Stimulated activated CD8-positive, alpha-beta memory T cell treated with anti-CD3 and anti-CD28 coated beads, Interleukin-12 subunit alpha, Interleukin-12 subunit beta, amount 100 ng/mL, for 1 hour (primary cell): ENCODE data around the gene GORASP1.

Experiments
- DNase-seq: peaks from one replicate; pipeline ENCODE4 v3.0.0-alpha.2; 2020; ENCODE audit warnings: low read depth

Gene GORASP1

GRCh38 chr3:39102504-39103323 lies 4.7 kb downstream of the GORASP1 start:
- DNase-seq = no peak

GRCh38 chr3:39101022-39101689 lies 6.3 kb downstream of the GORASP1 start:
- DNase-seq = peak; percentile 34

- no peak for DNase-seq
Measured at GRCh38 chr3:39100500-39100886, 6.9 kb downstream of the GORASP1 start.

GRCh38 chr3:39099738-39100499 lies 7.5 kb downstream of the GORASP1 start:
- no peak for DNase-seq

- no peak for DNase-seq
Measured at GRCh38 chr3:39099242-39099641, 8.2 kb downstream of the GORASP1 start.

GRCh38 chr3:39098473-39099000 lies 8.9 kb downstream of the GORASP1 start:
- no peak for DNase-seq

- DNase-seq = no peak
Measured at GRCh38 chr3:39097716-39098472, 9.5 kb downstream of the GORASP1 start.

- no peak for DNase-seq
Measured at GRCh38 chr3:39096775-39097174, 10.7 kb downstream of the GORASP1 start.

GRCh38 chr3:39095778-39096177 lies 11.6 kb downstream of the GORASP1 start:
- no peak for DNase-seq

GRCh38 chr3:39094851-39095677 lies 12.4 kb downstream of the GORASP1 start:
- DNase-seq = no peak

GRCh38 chr3:39090922-39091321 lies 16.5 kb downstream of the GORASP1 start:
- DNase-seq = no peak

GRCh38 chr3:39088889-39089288 lies 18.5 kb downstream of the GORASP1 start:
- DNase-seq = no peak

GRCh38 chr3:39088456-39088855 lies 19.0 kb downstream of the GORASP1 start:
- no peak for DNase-seq

GRCh38 chr3:39086144-39086543 lies 21.3 kb downstream of the GORASP1 start:
- DNase-seq = no peak

- no peak for DNase-seq
Measured at GRCh38 chr3:39082666-39083313, 24.6 kb downstream of the GORASP1 start.

GRCh38 chr3:39080026-39080425 lies 27.4 kb downstream of the GORASP1 start:
- DNase-seq = no peak

GRCh38 chr3:39079530-39079929 lies 27.9 kb downstream of the GORASP1 start:
- DNase-seq = no peak

- DNase-seq = no peak
Measured at GRCh38 chr3:39075910-39076309, 31.5 kb downstream of the GORASP1 start.

- DNase-seq = no peak
Measured at GRCh38 chr3:39068556-39068955, 38.9 kb downstream of the GORASP1 start.

- DNase-seq = no peak
Measured at GRCh38 chr3:39067286-39067685, 40.1 kb downstream of the GORASP1 start.
